NCI-H526 (cell line): Measurements from ENCODE around the gene STRN3.
"Not testable (repeated sequence)": the region's sequence is repeated elsewhere in the genome, so short reads cannot be mapped to it uniquely, and the experiment has no call there.

ENCODE experiments used
- DNase-seq, 2 experiments: peaks; one replicate each; lab custom pipeline; 2025; lab: John Stamatoyannopoulos, UW

Gene STRN3

GRCh38 chr14:30969796-30970195 lies 56.4 kb downstream of the STRN3 start:
- not testable (repeated sequence) for DNase-seq

DNA sequence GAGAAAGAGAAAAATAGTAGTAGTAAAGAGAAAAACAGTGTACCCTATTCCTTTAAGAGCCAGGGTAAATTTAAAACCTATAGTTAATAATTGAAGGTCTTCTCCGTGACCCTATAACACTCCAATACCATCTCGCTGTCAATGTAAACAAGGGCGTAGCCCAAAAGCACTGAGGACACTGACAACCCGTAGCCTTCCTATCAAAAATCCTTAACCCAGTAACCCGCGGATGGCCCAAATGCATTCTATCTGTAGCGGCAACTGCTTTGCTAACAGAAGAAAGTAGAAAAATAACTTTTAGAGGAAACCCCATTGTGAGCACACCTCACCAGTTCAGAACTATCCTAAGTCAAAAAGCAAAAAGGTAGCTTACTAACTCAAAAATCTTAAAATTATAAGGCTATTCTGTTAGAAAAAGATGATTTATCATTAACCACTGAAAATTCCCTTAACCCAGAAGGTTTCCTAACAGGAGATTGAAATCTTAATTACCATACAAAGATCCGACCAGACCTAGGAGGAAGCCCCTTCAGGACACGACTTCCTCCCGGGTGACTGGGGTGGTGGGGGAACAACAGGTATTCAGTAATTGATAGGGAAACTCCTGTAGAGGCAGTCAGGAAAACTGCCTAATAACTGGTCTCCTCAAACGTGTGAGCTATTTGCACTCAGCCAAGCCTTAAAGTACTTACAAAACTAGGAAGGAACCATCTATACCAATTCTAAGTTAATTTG lies 58.6 kb downstream of the STRN3 start:
- not testable (repeated sequence) for DNase-seq

DNA sequence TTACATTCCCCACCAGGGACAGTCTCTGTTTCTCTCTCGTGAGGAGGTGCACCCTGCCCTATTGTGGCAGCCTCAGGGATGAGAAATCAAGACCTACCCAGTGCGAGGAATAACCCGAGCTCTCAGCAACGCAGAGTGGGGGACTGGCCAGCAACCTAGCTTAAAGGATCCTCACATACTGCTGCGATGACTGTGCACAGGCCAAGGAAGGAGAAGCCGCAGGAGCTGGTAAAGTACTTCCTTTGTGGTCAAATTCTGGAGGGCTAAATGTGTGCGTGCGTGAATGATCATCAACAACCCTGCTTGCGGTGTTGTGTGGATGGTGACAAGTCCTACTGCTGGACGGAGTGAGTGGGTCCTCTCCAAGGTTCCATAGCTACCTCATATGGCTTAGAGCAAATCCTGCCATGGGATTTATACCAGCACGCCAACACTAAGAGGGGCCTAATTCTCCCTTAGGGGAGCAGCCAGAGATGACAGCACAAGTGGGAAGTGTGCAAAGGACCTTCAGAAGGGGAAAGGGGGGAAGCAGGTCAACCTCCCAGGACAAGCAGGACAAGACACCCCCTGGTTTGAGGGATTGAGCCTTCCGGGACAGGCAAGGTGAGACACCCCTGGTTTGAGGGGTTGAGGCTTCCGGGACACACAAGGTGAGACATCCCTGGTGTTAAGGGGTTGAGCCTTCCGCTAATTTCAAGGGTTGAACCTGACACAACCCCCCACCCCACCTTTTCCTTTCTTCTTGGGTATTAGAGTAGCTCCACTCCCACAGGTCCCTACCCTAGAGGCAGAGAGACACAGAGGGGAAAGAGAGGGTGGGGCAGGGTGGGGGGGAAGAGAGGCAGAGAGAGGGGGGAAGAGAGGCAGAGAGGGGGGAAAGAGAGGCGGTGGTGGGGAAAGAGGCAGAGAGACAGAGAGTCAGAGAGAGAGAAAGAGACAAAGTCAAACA lies 59.5 kb downstream of the STRN3 start:
- DNase-seq, result no peak

DNA sequence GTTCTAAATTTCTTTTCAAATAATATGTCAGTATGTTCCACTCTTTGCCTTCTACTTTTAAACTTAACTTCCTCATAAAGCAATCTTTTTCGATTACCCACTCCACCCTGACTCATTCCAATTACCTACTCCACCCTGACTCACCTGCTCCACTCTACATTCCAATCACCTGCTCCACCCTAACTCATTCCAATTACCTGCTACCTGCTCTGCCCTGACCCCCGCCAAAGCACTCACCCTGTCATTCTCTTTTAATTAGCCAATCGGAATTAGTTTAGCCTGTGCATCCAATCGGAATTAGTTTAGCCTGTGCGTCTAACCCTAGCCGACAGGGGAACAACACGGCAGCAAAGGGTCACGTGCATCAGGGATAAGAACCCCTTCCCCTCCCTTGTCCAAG lies 60.3 kb downstream of the STRN3 start:
- not testable (repeated sequence) for DNase-seq

- DNase-seq, result not testable (repeated sequence)
Measured at GRCh38 chr14:30962537-30962936, 63.6 kb downstream of the STRN3 start.

- DNase-seq, result no peak
Measured at GRCh38 chr14:30961330-30961729, 64.8 kb downstream of the STRN3 start.

- no peak for DNase-seq
Measured at GRCh38 chr14:30960216-30960615, 66.0 kb downstream of the STRN3 start.

DNA sequence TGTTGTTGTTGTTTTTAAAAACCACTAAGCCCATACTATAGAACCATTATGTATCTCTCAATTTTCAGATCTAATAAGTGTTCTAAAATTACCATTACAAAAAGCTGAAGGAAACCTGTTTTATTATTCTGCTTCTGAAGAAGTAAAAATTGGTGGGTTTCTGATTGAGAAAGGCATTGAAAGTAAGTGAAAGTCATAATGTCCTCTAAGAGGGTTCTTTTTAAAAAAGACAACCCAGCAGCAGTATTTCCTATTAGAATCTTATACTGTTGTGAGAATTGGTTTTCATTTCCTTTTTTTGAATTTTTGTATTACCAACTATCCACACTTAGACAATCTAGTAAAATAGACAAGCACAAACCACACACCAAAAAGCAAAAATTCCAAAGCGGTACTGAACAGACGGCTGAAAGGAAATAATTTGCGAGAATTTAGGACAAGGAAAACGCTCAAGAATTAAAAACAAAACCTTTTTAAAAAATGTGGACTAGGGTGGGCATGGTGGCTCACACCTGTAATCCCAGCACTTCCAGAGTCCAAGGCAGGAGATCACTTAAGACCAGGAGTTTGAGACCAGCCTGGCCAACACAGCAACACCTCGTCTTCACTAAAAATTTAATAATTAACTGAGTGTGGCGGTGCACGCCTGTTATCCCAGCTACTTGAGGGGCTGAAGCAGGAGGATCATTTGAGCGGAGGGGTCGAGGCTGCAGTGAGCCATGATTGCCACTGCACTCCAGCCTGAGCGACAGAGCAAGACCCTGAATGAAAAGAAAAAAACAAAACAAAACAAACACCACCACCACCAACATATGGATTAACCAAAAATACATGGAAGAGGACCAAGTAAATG lies 67.4 kb downstream of the STRN3 start:
- DNase-seq, result no peak

DNA sequence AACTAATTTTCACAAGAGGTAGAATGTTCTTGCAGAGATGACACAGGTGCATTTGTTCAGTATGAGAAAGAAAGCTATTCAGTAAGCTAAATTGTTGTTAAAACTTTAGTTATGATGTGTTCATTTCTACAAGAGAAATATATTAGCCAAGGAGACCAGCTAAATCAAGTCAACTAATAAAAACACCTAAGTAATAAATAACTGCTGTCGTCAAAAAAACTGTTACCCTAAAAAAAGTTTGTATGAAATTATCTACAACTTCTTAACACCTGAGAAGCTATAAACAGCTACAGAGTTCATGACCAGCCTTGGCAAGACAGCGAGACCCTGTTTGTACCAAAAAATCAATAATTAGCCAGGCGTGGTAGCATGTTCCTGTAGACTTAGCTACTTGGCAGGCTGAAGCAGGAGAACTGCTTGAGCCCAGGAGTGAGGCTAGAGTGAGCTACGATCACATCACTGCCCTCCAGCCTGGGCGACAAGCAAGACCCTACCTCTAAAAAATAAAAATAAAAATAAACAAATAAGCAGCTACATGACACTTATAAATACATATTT lies 68.3 kb downstream of the STRN3 start:
- DNase-seq, result no peak

GRCh38 chr14:30949651-30950050 lies 76.5 kb downstream of the STRN3 start:
- DNase-seq, result no peak

GRCh38 chr14:30943694-30944093 lies 82.5 kb downstream of the STRN3 start:
- DNase-seq, result no peak

GRCh38 chr14:30940886-30941285 lies 85.3 kb downstream of the STRN3 start:
- DNase-seq, result no peak

DNA sequence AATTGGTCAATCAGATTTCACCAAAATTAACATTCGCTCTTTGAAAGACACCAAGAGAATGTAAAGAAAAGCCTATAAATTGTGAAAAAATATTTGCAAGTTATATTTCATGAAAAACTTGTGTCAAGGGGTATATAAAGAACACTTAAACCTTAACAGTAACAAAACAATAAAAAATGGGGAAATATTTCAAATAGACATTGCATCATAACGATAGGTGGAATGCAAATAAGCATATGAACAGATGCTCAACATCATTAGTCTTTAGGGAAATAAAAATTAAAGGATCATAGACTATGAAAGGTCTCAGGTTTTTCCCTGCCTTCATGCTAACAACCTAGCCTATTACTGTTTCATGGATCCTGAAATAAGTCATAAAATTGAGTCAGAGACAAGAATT lies 87.6 kb downstream of the STRN3 start:
- DNase-seq, result no peak

- DNase-seq, result no peak
Measured at GRCh38 chr14:30935445-30935844, 90.7 kb downstream of the STRN3 start.

- DNase-seq, result not testable (repeated sequence)
Measured at GRCh38 chr14:30933937-30934336, 92.2 kb downstream of the STRN3 start.

GRCh38 chr14:30928462-30928861 lies 97.7 kb downstream of the STRN3 start:
- DNase-seq, result no peak

- DNase-seq, result no peak
Measured at GRCh38 chr14:30925254-30925653, 100.9 kb downstream of the STRN3 start.

DNA sequence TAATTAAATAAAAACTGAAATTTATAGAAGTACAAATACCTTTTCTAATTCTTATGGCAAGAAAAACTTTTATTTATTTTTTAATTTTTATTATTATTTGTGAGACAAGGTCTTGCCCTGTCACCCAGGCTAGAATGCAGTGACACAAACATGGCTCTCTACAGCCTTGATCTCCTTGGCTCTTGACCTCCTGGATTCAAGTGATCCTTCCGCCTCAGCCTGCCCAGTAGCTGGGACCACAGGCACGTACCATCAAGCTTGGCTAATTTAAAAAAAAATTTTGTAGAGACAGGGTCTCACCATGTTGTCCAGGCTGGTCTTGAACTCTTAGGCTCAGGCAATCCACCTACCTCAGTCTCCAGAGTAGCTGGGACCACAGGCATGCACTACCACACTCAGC lies 104.4 kb downstream of the STRN3 start:
- DNase-seq, result no peak

DNA sequence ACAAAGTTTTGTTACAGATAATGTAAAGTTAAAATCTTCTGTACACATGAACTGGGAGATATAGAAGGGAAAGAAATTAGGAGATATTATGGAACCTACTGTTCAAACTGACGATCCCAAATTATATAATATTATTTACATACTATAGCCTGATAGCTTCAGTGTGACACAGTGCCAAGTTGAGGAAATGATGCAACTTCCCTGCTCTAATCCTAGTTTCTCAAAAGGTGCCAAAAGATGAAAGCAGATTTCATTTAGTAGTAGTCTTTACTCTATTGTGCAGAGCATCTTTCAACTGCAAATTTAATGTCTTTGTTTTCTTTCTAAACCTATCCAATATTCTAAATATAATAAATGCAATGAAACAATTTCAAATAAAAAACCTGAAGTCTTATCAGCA lies 104.9 kb downstream of the STRN3 start:
- no peak for DNase-seq

- no peak for DNase-seq
Measured at GRCh38 chr14:30915596-30915995, 110.6 kb downstream of the STRN3 start.

GRCh38 chr14:30914812-30915211 lies 111.4 kb downstream of the STRN3 start:
- DNase-seq, result no peak

- no peak for DNase-seq
Measured at GRCh38 chr14:30908826-30909225, 117.4 kb downstream of the STRN3 start.
